NCI-H774 (cell line): ENCODE measurements around the gene PNPLA2.

Source experiments
- DNase-seq: peaks from one replicate; lab custom pipeline; 2025; lab: John Stamatoyannopoulos, UW

The PNPLA2 gene

GRCh38 chr11:816433-816779 lies 2.3 kb upstream of the PNPLA2 start:
- DNase-seq = no peak

- peak; percentile 88 for DNase-seq
Observed at GRCh38 chr11:819129-819931, 616 bp downstream of the PNPLA2 start.

GRCh38 chr11:819943-820649 lies 1.4 kb downstream of the PNPLA2 start:
- peak; percentile 82 for DNase-seq

DNA sequence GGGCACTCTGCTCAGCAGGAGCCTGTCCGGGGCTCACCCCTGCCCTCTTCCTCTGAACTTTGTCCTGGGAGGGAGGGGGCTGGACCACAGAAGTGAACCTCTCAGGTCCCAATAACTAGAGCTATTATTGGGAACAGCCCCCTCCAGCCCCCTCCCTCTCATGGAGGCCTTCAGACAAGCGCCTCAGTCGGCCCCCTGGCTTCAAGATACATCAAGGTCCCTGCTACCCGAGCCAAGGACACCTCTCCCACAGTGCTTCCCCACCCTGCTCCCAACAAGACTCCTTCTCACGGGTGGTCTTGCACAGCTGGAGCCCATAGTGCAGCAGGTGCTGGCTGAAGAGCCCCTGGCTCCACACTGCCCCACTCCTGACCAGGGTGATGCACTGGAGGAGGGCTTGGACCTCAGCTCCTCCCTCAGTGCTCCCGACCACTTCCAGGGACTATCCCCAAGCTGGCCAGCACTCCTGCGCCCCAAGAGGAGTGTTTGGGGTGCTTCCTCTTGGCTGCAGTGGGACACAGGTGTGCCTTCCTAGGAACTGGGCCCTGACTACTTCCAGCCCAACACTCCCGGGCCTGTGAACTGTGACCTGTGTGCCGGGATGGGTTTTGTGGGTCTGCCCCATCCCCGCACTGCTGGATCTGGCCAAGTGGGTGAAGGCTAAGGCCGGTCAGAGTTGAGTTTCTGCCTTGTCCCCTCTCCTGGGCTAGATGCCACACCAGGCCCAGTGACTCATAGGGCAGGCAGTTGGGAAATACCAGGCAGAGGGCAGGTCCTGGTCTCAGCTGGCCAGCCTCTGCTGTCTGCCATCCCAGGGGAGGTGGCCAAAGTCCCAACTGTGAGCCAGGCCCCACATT lies 2.2 kb downstream of the PNPLA2 start:
- DNase-seq = no peak

DNA sequence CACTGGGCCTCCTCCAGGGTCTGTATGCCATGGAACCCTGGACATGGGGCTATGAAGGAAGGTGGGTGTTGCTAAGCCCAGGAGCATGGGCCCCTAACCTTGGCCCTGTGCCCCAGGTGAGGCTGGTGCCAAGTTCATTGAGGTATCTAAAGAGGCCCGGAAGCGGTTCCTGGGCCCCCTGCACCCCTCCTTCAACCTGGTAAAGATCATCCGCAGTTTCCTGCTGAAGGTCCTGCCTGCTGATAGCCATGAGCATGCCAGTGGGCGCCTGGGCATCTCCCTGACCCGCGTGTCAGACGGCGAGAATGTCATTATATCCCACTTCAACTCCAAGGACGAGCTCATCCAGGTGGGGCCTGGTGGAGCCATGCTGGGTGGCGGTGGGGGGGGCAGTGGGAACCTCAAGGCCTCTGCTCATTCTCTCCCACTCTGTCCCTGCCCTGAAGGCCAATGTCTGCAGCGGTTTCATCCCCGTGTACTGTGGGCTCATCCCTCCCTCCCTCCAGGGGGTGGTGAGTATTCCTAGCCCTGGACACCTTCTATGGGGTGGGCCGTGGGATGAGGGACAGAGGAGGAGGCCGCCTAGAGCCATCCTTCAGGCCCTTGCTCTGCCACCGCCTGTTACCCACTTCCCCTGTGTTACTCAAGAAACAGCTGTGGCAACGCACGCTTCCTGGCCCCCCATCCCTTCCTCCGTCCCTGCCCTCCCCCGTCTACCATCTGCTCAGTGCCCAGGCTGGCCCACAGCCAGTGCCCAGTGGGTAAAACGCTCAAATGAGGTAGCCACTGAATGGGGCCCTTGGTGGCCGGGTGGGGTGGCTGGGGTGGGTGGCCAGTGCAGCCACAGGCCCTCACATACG lies 3.0 kb downstream of the PNPLA2 start:
- DNase-seq = no peak

GRCh38 chr11:823441-824291 lies 5.0 kb downstream of the PNPLA2 start:
- DNase-seq = no peak

DNA sequence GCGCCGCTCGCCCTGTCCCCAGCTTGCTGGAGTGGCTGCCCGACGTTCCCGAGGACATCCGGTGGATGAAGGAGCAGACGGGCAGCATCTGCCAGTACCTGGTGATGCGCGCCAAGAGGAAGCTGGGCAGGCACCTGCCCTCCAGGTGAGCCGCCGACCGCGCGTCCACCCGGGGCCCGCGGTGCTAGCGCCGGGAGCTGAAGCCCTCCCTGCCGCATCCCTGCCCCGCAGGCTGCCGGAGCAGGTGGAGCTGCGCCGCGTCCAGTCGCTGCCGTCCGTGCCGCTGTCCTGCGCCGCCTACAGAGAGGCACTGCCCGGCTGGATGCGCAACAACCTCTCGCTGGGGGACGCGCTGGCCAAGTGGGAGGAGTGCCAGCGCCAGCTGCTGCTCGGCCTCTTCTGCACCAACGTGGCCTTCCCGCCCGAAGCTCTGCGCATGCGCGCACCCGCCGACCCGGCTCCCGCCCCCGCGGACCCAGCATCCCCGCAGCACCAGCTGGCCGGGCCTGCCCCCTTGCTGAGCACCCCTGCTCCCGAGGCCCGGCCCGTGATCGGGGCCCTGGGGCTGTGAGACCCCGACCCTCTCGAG lies 5.7 kb downstream of the PNPLA2 start:
- DNase-seq = no peak

GRCh38 chr11:824942-825341 lies 6.2 kb downstream of the PNPLA2 start:
- DNase-seq = no peak

- DNase-seq = no peak
Observed at GRCh38 chr11:825366-826226, 6.9 kb downstream of the PNPLA2 start.

GRCh38 chr11:826227-826621 lies 7.5 kb downstream of the PNPLA2 start:
- DNase-seq = no peak

GRCh38 chr11:826836-827145 lies 8.1 kb downstream of the PNPLA2 start:
- DNase-seq = no peak

GRCh38 chr11:827146-827896 lies 8.6 kb downstream of the PNPLA2 start:
- no peak for DNase-seq

GRCh38 chr11:827897-828192 lies 9.1 kb downstream of the PNPLA2 start, which contains the start of gene CRACR2B:
TSS of gene CRACR2B (plus strand) at chr11:827919. CDS start at chr11:828608, 689 bp downstream.
- no peak for DNase-seq

- DNase-seq = no peak
Observed at GRCh38 chr11:828506-829175, 9.9 kb downstream of the PNPLA2 start.

GRCh38 chr11:829176-829846 lies 10.6 kb downstream of the PNPLA2 start:
- no peak for DNase-seq

GRCh38 chr11:829847-830294 lies 11.2 kb downstream of the PNPLA2 start:
- DNase-seq = no peak

- peak; percentile 69 for DNase-seq
Observed at GRCh38 chr11:830295-831117, 11.8 kb downstream of the PNPLA2 start.
